K562 (cell line): ENCODE measurements around the gene CGNL1. TPM values are rescaled to one million over a fixed set of nuclear protein-coding genes. Genes with fewer than 3 reads are reported as not detected.

ENCODE experiments used
- ATAC-seq: fragments of 200-7000 bp; cut with Tn5 transposase; 3 replicates; pipeline ENCODE4 v1.9.1; 2020; ENCODE audit warnings: moderate library complexity
- BruUV-seq: library from RNA; stranded (reverse); fragments of 400-500 nt; replicated peaks from 2 replicates; lab custom pipeline; 2021; lab: Mats Ljungman, UMichigan
- CTCF ChIA-PET: fragments of 300-600 bp; formaldehyde crosslinking; extraction: SDS; loops from one replicate; lab custom pipeline; 2021; ENCODE audit warnings: low intra/inter-chr PET ratio; lab: Yijun Ruan, JAX
- POLR2A ChIA-PET: fragments of 300-600, 350-650 bp; sonication (Branson Sonifier 250); formaldehyde crosslinking; extraction: SDS; loops from one replicate; lab custom pipeline; 2021; ENCODE audit warnings: antibody characterized with exemption, inconsistent platforms; lab: Yijun Ruan, JAX
- DNase-seq, 4 experiments: peaks; one replicate each; pipeline versions ENCODE4 v3.0.0 to v3.0.0-alpha.2; 2011 to 2018; ENCODE audit warnings: low spot score in 3 of 4, mixed read lengths in 3 of 4; ENCODE audit errors: extremely low read depth in 1 of 4
- FAIRE-seq: peaks from 2 replicates; lab custom pipeline; 2011; peaks lifted over from hg19 to GRCh38; lab: Jason Lieb, UNC
- H2AFZ ChIP-seq: 2 replicates; pipeline ENCODE4 v1.6.0; 2011; ENCODE audit warnings: low read depth, low read length, control low read depth, inconsistent platforms
- H3K27ac ChIP-seq: fragments of 200-600 bp; 3 replicates; pipeline ENCODE4 v1.8.0; 2011; ENCODE audit warnings: low read depth, mild to moderate bottlenecking, control low read depth, inconsistent platforms, low read length, moderate library complexity, mixed read lengths; ENCODE audit errors: extremely low read depth
- H3K27me3 ChIP-seq, 2 experiments: fragments of 300-600 bp in 1 of 2; 2 replicates in 1 of 2; 3 replicates in 1 of 2; pipeline versions ENCODE4 v1.6.0 to v1.8.0; 2011; ENCODE audit warnings: inconsistent platforms in 2 of 2, low read length in 2 of 2, mild to moderate bottlenecking in 1 of 2, mixed read lengths in 1 of 2, moderate library complexity in 1 of 2; ENCODE audit not compliant: control insufficient read depth in 2 of 2, insufficient read depth in 2 of 2
- H3K36me3 ChIP-seq: fragments of 300-600 bp; 3 replicates; pipeline ENCODE4 v1.8.0; 2011; ENCODE audit warnings: mild to moderate bottlenecking, low read length, inconsistent platforms; ENCODE audit not compliant: control insufficient read depth, insufficient read depth
- H3K4me1 ChIP-seq, 2 experiments: fragments of 200-600 bp in 1 of 2; replicated peaks in 1 of 2; 2 replicates in 1 of 2; 3 replicates in 1 of 2; pipeline versions ENCODE4 v1.5.1 to v1.8.0; 2011; ENCODE audit warnings: inconsistent platforms in 2 of 2, low read length in 2 of 2, mild to moderate bottlenecking in 1 of 2, mixed read lengths in 1 of 2, moderate library complexity in 1 of 2; ENCODE audit not compliant: control insufficient read depth in 2 of 2, insufficient read depth in 2 of 2
- H3K4me2 ChIP-seq: 2 replicates; pipeline ENCODE4 v1.6.1; 2011; ENCODE audit warnings: low read length, control low read depth, inconsistent platforms, mixed read lengths; ENCODE audit not compliant: insufficient read depth
- H3K4me3 ChIP-seq: fragments of 200-600 bp; sonication (generic), shearing (Covaris generic); 2 replicates; pipeline ENCODE4 v1.5.1; 2016; ENCODE audit warnings: control low read depth, inconsistent platforms
- H3K79me2 ChIP-seq: fragments of 200-600 bp; 3 replicates; pipeline ENCODE4 v1.8.0; 2011; ENCODE audit warnings: low read length, inconsistent platforms; ENCODE audit not compliant: control insufficient read depth, insufficient read depth
- H3K9ac ChIP-seq, 2 experiments: 2 replicates each; pipeline versions ENCODE4 v1.6.0 to v1.6.1; 2011; ENCODE audit warnings: low read depth in 2 of 2, low read length in 2 of 2, control low read depth in 1 of 2, inconsistent platforms in 1 of 2, mild to moderate bottlenecking in 1 of 2, mixed read lengths in 1 of 2; ENCODE audit not compliant: insufficient read depth in 1 of 2
- H3K9me1 ChIP-seq: one replicate; pipeline ENCODE4 v1.6.0; 2011; ENCODE audit warnings: inconsistent platforms, mild to moderate bottlenecking, low read length, moderate library complexity; ENCODE audit not compliant: control insufficient read depth, insufficient read depth
- H3K9me3 ChIP-seq: replicated peaks from 2 replicates; pipeline ENCODE4 v1.5.1; 2011; ENCODE audit warnings: low read depth, low read length, inconsistent platforms; ENCODE audit not compliant: control insufficient read depth, insufficient read depth
- H4K20me1 ChIP-seq: replicated peaks from 2 replicates; pipeline ENCODE4 v1.6.1; 2011; ENCODE audit warnings: low read length, inconsistent platforms, mixed read lengths; ENCODE audit not compliant: control insufficient read depth, insufficient read depth
- NFIX ChIP-seq: fragments of 250-450 bp; sonication (Bioruptor Pico); IDR thresholded peaks from 2 replicates; pipeline ENCODE4 v1.4.0; 2020; ENCODE audit warnings: low read depth, mild to moderate bottlenecking, moderate library complexity
- SRSF1 ChIP-seq: fragments of 200-400 bp; formaldehyde crosslinking; IDR thresholded peaks from 2 replicates; pipeline ENCODE4 v1.6.1; 2017; ENCODE audit warnings: mild to moderate bottlenecking, low read depth, low read length, moderate library complexity
- SRSF3 ChIP-seq: fragments of 200-400 bp; formaldehyde crosslinking; IDR thresholded peaks from 2 replicates; pipeline ENCODE4 v1.6.1; 2016; ENCODE audit warnings: mild to moderate bottlenecking, low read length, moderate library complexity; ENCODE audit not compliant: insufficient read depth
- U2AF1 ChIP-seq: fragments of 200-400 bp; formaldehyde crosslinking; optimal IDR thresholded peaks from 2 replicates; pipeline ENCODE3; 2017; ENCODE audit warnings: mild to moderate bottlenecking, low read depth, low read length, moderate library complexity
- ZNF282 ChIP-seq: sonication (generic); formaldehyde crosslinking; IDR thresholded peaks from 2 replicates; pipeline ENCODE4 v1.8.1; 2023; ENCODE audit warnings: missing genetic modification reagents
- ZNF639 ChIP-seq, 2 experiments: fragments of 200-800 bp in 1 of 2; sonication (Bioruptor generic) in 1 of 2; sonication (generic) in 1 of 2; formaldehyde crosslinking in 1 of 2; IDR thresholded peaks in 1 of 2; conservative IDR thresholded peaks in 1 of 2; 2 replicates each; pipeline versions ENCODE4 v1.5.0 to v1.6.1; 2016 to 2020; ENCODE audit warnings: missing compliant biosample characterization in 1 of 2, missing genetic modification characterization in 1 of 2, missing genetic modification reagents in 1 of 2
- WGBS: fragments of 100-300 bp; shearing (Covaris generic); methylation state at CpG from one replicate; pipeline ENCODE4 v1.1.6; 2016; ENCODE audit warnings: low coverage, mixed read lengths; ENCODE audit not compliant: insufficient coverage; ENCODE audit errors: missing lambda C conversion rate; 5-methylcytosine and 5-hydroxymethylcytosine counted together
- in situ Hi-C: fragments of 300-500 bp; cut with MboI; formaldehyde crosslinking; loops from 4 replicates; pipeline ENCODE4 v1.15.0; 2018; ENCODE audit warnings: inconsistent platforms, mixed read lengths
- intact Hi-C: fragments of 100-400 bp; cut with micrococcal nuclease; formaldehyde crosslinking; loops from 2 replicates; pipeline ENCODE4 v1.14.2; 2022
- polyA plus RNA-seq, 8 experiments: library from polyadenylated mRNA; depleted of rRNA in 4 of 8; stranded (reverse) in 5 of 8; unstranded in 3 of 8; fragments of >200 nt; fragmentation: Nextera tagmentation in 2 of 8; fragmentation: Illumina TruSeq in 1 of 8; extraction: Ambion mirVana in 2 of 8; extraction: Trizol in 1 of 8; gene quantifications; 2 replicates each; pipeline versions ENCODE4 v1.2.1 to v1.2.3, GENCODE V29; 2011 to 2014; ENCODE audit warnings: inconsistent platforms in 1 of 8, missing spikeins in 1 of 8
- total RNA-seq, 7 experiments: library from RNA; depleted of rRNA in 6 of 7; stranded (reverse); fragments of >200 nt in 6 of 7; fragmentation: Illumina TruSeq in 2 of 7; extraction: Trizol in 2 of 7; gene quantifications; 2 replicates each; pipeline versions ENCODE4 v1.2.1 to v1.2.3, GENCODE V29; 2011 to 2021; ENCODE audit warnings: low replicate concordance in 1 of 7
- TF ChIP-seq, protein P1 (sequence below): sonication (generic); formaldehyde crosslinking; IDR thresholded peaks from 2 replicates; pipeline ENCODE4 v1.8.0; 2022; ENCODE audit warnings: mild to moderate bottlenecking, missing genetic modification reagents

CGNL1 gene
- total and polyA plus RNA-seq, 9 of the 15 experiments (the other 6 are each of a cell fraction or from before 2014, with no cell fraction given) = 0.01 to 0.07 TPM; not detected in 7

GRCh38 chr15:57573151-57573550, 196.8 kb downstream of the CGNL1 start (continued):
- TF ChIP-seq SRSF1 (no peak), U2AF1 (no peak)

DNA sequence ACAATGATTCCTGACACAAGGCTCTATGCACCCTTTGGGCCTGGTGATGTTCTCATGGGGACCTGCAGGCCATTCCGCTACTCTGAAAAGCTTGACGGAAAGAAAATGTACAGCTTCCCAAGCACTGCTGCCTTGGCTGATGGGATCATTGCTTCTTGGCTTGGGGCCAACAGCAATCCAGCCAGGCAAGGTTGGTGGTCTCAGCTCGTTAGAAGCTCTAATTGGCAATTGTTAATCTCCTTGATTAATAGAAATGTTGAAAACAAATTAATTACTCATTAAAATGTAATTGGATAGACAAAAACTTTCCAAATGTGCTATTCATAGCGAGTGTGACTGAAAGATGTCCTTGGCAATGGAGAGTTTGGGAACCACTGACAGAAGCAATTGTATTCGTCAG, 199.1 kb downstream of the CGNL1 start:
- no peak overlapping the region for H3K4me3 ChIP-seq
- H3K9me1 ChIP-seq = no peaks in the 10 kb centered on the region
- intact Hi-C loops = loop anchor here (10.0 kb wide), 1 partner anchor 169 kb away; no protein-coding TSS in a partner anchor
- H3K27me3 ChIP-seq = peaks cover 2 to 33% of the 10 kb centered on the region in 2 experiments; a peak in 4 of 5 replicates
- ChIA-PET POLR2A (no interaction called here), CTCF (no interaction called here)
- H3K4me2 ChIP-seq = no peak overlapping the region
- H4K20me1 ChIP-seq = no peaks in the 10 kb centered on the region
- H3K9me3 ChIP-seq = no peaks in the 10 kb centered on the region
- H3K36me3 ChIP-seq = no peaks in the 10 kb centered on the region
- H3K4me1 ChIP-seq = no peaks in the 10 kb centered on the region; a peak in 1 of 5 replicates
- DNase-seq = no peak
- BruUV-seq = no TSS peak
- in situ Hi-C loops = no loop called here
- H2AFZ ChIP-seq = no peak overlapping the region
- ATAC-seq = no peak
- H3K27ac ChIP-seq = no peak overlapping the region
- FAIRE-seq = no peak
- H3K79me2 ChIP-seq = no peaks in the 10 kb centered on the region
- 3% methylated on average over 5 of the region's 5 CpGs for whole genome bisulfite sequencing
- no peak overlapping the region for H3K9ac ChIP-seq
- TF ChIP-seq SRSF3 (no peak), ZNF639 (CRISPR knock-in tag; conservative IDR thresholded peaks at IDR 0.05 in 1 of 2, IDR thresholded peaks at IDR 0.05 in 1 of 2) (no peak), ZNF282 (no peak), NFIX (CRISPR knock-in tag) (peak; percentile 47; the same call in 1 of the 2 replicates)
- TF ChIP-seq, protein P1, sequence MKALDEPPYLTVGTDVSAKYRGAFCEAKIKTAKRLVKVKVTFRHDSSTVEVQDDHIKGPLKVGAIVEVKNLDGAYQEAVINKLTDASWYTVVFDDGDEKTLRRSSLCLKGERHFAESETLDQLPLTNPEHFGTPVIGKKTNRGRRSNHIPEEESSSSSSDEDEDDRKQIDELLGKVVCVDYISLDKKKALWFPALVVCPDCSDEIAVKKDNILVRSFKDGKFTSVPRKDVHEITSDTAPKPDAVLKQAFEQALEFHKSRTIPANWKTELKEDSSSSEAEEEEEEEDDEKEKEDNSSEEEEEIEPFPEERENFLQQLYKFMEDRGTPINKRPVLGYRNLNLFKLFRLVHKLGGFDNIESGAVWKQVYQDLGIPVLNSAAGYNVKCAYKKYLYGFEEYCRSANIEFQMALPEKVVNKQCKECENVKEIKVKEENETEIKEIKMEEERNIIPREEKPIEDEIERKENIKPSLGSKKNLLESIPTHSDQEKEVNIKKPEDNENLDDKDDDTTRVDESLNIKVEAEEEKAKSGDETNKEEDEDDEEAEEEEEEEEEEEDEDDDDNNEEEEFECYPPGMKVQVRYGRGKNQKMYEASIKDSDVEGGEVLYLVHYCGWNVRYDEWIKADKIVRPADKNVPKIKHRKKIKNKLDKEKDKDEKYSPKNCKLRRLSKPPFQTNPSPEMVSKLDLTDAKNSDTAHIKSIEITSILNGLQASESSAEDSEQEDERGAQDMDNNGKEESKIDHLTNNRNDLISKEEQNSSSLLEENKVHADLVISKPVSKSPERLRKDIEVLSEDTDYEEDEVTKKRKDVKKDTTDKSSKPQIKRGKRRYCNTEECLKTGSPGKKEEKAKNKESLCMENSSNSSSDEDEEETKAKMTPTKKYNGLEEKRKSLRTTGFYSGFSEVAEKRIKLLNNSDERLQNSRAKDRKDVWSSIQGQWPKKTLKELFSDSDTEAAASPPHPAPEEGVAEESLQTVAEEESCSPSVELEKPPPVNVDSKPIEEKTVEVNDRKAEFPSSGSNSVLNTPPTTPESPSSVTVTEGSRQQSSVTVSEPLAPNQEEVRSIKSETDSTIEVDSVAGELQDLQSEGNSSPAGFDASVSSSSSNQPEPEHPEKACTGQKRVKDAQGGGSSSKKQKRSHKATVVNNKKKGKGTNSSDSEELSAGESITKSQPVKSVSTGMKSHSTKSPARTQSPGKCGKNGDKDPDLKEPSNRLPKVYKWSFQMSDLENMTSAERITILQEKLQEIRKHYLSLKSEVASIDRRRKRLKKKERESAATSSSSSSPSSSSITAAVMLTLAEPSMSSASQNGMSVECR (CRISPR knock-in tag) = no peak
